Activated CD4-positive, CD25-positive, alpha-beta regulatory T cell treated with anti-CD3 and anti-CD28 coated beads, Interleukin-2, amount 50 U/mL, for 24 hours (primary cell): ENCODE measurements around the gene OMA1.

Experiments used
- ATAC-seq, 2 donors: fragments of 150-1000 bp; cut with Tn5 transposase; one replicate each; pipeline ENCODE4 v1.10.0; 2021; ENCODE audit warnings: mild to moderate bottlenecking in 1 of 2, moderate library complexity in 1 of 2

The OMA1 gene

DNA sequence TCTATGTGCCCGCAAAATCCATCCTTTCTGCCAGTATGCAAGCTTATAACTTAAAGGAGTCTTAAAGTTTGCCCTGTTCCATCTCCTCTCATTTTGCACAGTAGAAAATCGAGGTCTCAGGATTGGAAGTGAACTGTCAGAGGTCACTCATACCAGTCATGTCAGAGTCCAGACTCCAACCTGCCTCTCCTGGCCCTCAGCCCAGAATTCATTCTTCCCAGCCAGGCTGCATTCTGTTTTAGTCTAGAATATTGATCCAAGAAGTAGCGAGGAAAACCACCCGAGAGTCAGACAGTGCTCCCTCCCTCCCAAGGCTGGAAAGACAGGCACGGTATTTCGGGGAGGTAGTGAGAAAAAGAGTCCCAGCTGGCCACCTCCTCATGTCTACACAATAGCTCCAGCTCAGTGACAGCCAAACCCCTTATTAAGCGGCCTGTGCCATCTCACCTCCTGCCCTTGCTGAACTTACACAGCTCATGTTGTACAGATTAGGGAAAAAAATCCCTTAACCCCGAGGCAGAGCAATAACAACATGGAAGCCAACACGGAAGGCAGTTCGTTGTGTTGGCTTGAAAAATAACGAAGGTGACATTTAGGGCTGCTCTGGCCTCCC is 89.4 kb downstream of the OMA1 start:
- ATAC-seq: no peak

DNA sequence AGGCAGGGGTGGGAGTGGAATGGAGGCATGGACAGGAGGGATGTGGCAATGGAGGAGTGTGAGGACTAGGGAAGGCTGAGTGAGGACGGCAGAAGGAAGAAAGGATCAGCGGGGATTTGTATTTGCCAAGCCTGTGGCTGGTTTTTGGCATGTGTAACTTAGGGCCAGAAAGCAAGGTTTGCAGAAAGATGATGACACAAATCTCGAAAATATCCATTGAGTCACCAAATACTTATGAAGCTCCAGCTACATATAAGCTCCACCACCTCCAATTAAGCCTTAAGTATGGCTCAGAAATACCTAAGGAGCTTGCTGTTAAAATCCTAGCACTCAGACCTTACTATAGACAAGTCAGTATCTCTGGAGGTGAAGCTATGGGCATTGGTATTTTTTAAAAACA is 90.1 kb downstream of the OMA1 start:
- ATAC-seq: no peak

DNA sequence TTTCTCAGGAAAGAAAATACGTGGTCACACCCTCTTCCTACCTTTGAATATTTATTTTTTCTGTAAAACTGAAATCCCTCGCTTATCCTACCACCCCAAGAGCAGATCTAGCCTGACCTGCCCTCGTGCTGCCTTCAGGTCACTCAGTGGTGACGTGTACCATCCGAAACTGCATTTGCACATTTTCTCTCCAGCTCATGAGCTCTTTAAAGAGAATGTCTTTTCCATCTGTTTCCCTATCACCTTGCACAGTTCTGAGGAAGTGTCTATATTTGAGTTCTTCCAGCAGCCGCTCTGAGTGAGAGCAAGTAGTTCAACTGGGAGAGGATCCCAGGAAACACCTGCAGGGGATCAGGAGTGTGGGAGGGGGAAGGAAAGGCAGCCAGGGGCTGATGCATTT is 91.7 kb downstream of the OMA1 start:
- no peak for ATAC-seq

DNA sequence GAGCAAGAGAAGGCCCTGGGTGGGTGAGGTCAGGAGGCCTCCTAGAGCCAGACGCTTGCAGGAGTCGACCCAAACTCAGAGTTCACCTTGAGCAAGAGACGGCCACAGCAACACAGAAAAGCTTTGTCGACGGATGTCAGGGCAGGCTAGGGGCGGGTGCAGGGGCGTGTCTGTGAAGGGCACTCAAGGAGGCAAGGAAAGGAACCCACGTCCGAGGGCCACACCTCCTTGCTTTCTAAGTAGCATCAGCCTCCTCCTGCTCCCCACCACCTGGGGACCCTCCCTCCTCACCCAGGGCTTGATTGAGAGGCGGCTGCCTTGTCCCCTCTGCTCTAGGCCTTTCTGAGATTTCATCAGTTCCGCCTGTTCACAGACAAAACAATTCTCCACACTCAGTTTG is 92.1 kb downstream of the OMA1 start:
- ATAC-seq: no peak

DNA sequence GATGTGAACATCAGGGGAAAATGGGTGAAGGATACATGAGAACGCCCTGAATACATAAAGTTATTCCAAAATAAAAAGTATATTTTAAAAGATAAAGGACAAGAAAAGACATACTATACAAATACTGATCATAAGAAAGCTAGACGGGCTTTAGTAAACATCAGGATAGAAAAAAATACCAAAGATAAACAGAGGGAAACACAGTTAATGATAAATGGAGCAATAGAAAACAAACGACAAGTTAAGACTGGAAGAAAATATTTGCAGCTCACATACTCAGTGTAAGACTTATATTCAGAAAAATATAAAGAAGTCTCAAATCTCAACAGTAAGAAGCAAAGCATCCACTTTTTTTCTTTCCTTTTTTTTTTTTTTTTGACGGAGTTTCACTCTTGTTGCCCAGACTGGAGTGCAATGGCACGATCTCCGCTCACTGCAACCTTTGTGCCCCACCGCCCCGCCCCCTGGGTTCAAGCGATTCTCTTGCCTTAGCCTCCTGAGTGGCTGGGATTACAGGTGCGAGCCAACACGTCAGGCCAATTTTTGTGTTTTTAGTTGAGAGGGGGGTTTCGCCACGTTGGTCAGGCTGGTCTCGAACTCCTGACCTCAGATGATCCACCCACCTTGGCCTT is 94.8 kb downstream of the OMA1 start:
- ATAC-seq: no peak

DNA sequence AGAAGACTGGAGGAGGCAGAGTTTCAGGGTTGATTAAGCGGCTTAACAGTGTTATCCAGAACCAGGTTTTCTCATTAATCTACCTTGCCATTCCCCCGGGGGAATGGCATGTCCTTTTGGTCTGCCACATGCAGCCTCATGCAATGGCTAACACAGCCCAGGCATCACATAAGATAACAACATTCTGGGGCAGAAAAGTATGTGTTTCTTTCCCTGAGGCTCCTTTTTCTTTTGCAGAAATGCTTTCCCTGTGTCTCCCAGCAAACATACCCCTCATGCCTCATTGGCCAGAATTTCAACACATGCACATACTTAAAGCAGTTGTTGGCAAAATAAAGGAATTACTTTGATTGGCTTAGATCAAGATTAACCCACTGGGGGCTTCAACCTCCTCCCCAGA is 98.6 kb downstream of the OMA1 start:
- no peak for ATAC-seq

DNA sequence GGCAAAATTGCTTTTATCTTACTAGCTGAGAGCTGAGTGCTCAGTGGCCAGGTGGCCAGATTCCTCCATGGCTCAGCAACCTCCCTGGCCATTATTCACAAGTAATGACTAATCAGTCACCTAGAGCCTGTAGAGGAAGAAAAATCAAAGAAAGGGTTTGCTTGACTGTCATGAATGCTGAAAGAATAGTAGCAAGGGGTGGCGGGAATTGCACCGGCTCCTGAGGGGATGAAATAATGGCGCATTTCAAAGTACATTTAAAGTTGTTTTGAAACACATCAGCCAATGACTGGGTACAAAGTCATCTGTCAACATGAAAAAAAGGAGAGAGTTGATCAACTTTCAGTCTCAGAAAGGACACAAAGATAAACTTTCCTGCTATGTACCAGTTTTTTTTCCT is 99.5 kb downstream of the OMA1 start:
- no peak for ATAC-seq

DNA sequence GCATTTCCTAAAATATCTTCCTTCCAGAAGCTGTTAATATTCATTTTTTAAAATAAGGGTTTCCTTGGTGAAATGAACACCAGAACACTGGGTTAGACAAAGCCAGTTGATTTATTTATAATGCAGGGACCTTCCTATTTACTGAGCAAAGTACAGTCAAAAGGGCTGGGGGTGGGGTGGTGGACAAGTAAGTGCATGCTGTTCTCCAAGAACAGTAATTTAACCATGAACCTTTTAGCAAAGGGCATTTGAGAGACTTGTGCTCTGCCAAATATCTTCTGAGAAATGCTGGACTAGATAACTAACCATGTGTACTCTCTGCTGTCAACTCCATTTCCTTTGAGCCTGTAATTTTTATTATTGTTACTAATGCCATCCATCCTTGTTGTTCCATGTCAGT is 100.2 kb downstream of the OMA1 start:
- ATAC-seq: no peak

DNA sequence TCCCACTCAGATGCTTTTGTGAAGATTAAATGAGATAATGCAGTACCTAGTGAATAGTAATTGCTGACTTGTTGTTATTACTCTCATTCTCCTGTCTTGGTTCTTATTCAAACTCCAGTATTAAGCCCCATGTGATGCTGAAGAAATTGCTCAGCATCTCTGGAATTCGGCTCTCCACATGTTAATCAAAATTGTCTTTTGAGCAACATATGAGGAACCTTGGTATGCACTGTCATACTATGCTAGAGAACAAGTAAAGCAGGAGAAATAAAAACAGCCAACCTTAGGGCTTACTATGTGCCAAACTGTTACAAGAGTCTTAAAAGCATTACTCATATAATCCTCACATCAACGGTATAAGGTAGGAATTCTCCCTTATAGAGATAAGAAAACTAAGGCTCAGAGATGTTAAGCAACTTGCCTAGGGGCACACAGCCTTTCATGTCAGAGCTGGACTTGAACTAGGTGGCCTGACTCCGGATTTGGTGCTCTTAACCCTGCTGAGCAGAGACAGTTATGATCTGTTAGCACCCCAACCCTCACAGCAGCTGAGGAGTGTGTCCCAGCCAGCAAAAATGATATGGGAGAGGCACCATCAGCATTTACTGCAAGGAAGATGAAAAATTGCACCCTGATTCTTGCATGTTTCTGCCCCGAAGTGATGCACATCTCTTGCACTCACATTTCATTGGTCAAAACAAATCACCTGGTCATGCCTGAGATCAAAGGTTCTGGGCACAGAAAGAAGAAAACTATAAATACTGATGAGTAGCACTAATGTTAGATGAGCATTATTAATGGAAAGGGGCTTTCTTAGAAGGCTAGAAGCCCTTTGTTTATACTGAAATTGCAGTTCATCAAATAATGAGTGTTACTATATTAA is 102.3 kb downstream of the OMA1 start:
- ATAC-seq: no peak

DNA sequence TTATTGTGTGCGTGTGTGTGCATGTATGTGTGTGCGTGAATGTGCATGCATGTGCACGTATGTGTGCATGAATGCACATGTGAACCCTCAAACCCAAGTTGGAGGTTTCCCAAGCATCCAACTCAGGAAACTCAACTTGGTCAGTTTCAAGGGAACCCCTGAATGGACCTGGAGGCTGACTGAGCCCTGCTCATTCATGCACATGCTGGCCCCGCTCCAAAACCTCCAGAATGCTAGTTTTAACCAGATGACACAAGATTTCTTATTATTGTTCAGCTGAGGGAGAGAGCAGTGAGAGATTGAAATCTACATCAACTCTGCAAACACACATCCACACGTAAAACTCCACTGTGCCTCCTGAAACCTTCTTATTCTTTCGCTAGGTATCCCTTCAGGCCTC is 104.4 kb downstream of the OMA1 start:
- ATAC-seq: no peak

DNA sequence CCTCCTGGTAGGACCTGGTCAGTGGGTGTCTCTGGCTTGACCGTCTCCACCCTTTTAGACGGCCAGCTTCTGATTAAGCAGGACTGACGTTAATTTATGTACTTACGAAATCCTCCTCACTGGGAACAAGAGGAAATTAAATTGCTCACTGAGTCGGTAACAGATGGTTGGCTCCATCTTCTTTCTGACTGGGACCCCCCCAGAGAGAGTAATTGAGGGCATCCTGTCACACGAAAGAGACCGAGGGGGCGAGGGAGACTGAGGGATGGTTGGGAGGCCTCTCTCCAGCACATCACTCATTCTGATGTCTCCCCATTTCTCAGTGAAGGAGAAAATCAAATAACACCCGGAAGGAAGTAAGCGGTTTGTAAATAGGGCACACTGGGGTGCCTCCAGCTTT is 104.8 kb downstream of the OMA1 start:
- no peak for ATAC-seq

DNA sequence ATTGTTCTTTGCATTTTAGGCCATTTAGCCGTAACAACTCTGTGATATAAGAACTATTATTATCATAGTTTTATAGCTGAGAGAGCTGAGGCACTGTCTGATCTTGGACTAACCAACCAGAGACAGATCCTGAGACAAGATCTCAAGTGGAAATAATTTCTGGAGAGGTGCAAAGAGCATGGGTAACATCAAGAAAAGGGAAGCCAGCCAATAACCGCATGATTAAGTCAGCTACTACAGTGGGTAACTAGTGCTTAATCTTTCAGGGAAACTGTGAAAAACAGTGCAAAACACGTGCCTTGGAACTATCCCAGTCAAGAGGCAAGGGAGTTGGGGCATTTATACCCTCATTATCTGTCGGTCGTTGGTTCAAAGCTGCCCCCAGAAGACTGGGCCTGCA is 105.8 kb downstream of the OMA1 start:
- no peak for ATAC-seq

DNA sequence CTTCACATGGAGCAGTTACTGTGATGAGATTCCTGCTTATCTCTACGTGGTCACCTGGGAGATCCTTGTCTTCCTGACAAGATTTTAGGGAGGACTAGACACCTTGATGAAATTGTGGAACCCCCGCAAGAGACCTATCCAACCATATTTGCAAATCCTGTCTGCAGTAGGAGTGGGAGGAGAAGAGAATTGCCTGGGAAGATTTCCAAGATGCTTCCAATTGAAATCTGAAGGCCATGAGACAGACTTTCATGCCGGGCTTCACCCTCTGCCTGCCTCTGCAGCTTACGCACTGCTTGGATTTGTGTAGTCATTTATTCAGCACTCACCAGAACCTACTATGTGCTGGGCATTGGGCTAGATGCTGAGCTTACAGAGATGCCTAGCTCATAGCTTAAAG is 106.6 kb downstream of the OMA1 start:
- no peak for ATAC-seq

DNA sequence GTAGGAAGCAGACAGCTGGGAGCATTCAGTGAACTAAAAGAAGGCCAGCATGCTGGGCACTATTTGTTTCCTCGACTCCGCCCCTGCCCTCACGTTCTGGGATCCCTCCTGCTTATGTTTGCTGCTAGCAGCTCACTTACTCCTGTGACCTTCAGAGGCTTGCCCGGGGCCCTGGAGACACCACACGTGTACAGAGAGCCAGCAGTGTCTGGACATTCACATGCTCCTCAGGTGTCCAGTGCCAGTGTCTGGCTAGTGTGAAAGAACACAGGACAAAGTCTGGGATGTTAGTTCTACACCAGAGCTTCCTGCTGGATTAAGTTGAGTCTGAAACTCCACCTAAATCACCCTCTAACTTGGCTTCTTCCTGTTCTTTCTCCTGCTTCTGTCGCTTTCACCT is 108.1 kb downstream of the OMA1 start:
- ATAC-seq: no peak

DNA sequence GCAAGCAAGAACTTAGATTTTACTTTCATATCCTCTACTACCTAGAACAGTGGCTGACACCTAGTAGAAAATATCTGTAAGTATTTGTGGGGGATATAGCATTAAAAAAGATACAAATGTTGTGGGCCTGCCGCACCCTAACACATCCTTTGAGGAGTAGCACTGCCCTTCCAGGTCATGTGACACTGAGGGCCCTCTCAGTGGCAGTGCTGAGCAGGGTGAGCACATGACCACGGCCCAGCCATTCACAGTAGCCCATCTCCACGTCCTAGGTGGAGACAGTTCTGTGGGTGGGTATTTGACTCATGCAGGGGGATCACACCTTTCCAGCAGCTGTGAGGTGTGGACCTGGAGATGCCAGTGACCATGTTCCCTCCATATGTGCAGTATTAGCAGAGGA is 108.9 kb downstream of the OMA1 start:
- ATAC-seq: no peak

DNA sequence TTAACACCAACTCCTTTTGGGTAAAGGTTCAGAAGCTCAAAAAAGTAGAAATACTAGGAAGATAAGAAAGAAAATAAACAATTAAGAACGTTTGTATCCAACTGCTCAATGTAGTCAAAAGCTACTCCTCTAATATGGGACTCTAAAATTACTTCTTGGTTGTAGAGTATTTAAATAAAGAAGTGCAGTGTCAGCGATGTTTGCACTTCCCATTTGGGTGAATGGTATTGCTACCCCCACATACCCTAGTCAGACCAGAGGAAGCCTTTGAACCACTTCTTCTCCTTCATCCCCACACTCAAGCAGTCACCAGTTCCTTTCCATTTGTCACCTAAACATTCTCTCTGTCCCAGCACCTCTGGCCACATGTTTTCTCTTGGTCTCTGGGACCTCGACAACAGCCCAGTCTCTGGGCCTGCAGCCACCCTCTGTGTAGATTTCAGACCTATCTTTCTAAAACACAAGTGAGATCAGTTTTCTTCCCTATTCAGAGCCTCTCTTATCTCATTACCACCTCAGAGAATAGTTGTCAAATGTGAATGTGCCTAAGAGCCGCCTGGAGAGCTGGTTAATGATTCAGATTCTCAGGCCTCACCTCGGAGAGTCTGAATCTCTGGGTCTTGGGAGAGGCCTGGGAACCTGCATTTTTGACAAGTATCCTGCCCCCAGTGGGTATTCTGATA is 109.8 kb downstream of the OMA1 start:
- no peak for ATAC-seq

DNA sequence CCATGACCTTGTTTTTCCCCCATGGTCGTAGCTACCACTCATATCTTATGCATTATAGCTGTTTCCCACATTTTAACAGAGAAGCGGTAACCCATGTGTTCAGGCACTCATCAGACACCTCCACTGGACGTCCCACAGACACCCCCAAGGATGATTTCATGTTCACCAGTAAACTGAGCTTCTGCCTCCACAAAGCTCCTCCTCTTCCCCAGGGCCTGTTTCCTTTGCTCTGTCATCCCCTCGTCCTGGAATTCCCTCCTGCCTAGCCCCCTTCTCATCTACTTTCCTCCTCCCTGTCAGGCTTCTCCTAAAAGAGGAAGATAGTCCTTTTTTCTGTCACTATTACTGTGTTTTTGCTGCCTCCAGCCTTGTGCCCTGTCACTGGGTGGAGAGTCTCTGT is 111.2 kb downstream of the OMA1 start:
- no peak for ATAC-seq

DNA sequence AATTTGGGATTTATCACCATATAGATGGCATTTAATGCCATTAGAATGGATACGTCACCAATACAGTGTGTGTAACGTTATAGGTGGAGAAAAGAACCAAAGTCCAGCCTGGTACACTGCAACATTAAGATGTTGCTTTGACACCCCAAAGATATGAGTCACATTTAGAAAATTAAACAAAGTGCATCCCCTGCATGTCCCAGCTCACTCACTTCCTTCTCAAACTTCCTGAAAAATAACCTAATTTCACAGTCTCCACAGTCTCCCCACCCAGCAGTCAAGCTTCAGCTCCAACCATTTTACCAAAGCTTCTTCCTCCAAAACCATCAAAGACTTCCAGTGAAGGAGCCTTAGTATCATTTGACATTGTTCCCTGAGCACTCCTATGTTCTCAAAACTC is 111.9 kb downstream of the OMA1 start:
- no peak for ATAC-seq

DNA sequence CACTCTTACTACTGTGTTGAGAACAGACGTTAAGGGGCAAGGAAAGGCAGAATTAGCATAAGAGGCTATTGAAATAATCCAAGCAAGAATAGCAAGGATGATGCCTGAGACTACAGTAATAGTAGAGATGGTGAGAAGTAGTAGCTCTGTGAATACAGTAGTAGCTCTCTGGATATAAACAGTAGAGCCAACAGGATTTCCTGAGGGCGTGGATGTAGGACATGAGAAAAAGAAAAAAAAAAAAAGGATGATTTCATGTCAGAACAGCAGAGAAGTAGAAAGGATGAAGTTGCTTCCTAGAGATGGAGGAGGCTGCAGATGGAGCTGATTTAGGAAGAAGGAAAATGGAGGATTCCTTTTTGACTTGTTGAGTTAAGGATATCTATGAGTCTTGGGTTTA is 112.3 kb downstream of the OMA1 start:
- ATAC-seq: no peak

DNA sequence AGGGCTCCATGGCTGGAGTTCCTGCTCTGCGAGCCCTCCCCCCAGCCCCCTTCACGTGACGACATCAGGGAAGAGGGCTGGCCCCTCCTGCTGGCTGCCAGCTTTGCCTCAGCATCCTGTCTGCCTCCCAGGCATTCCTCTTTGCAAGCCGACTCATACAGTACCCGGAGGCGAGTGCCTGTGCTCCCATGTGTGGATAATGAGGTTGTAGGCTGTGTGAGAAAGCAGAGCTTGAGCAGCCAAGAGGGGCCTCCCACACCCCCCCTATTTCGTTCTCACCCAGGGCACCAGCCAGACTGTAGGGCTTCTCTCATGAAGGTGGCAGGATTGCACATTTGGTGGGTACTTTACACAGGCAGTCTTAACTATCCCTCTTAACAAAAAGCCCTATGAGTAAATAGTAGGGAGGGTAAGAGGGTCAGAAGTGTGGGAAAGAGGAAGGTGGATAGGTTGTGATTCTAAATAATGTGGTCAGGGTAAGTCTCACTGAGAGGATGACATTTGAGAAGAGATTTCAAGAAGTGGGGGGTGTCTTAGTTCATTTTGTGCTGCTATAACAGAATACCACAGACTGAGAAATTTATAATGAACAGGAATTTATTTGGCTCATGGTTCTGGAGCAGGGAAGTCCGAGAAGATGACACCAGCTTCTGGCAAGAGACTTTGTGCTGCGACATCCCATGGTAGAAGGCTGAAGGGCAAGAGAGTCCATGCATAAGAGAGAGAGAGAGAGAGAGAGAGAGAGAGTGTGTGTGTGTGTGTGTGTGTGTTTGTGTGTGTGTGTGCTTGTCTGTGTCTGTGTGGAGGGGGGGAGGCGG is 113.5 kb downstream of the OMA1 start:
- ATAC-seq: no peak

DNA sequence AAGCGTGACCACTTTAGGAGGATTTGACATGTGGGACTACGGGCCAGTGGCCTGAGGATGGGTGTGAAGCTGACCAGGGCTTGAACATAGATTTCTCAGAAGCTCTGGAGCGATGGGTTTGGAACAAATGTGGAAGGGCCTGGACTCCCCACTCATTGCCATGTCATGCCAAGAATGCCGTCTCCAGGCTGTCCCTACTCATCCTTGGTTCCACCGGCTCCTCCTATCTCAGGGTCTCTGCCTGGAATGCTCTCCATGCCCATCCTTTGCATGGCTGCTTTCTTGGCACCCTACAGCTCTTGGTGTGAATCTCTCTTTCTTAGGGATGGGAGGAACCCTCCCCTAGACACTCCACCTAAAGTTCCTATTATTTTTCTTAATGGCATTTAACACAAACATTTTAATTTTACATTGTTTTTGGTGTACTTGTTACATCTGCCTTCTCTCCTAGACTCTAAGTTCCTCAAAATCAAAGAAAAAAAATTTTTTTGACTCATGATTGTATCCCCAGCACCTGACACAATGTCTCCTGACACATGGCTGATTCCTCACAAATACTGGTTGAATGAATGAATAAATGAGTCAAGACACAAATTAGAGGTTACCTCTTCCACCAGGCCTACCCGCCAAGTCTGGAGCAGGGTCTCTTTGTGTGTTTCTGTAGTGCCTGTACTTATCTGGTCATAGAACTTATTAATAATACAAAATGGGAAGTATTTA is 114.5 kb downstream of the OMA1 start:
- no peak for ATAC-seq
